HepG2 (cell line): ENCODE measurements around the gene TTC19. TPM values are rescaled to one million over a fixed set of nuclear protein-coding genes. Genes with fewer than 3 reads are reported as not detected.

ENCODE experiments used
- ATAC-seq: fragments of 200-7000 bp; cut with Tn5 transposase; 3 replicates; pipeline ENCODE4 v1.9.1; 2020; ENCODE audit warnings: mild to moderate bottlenecking, moderate library complexity
- BruUV-seq: library from RNA; stranded (reverse); fragments of 400-500 nt; replicated peaks from 2 replicates; lab custom pipeline; 2021; lab: Mats Ljungman, UMichigan
- CTCF ChIA-PET: fragments of 300-600 bp; formaldehyde crosslinking; extraction: SDS; loops from one replicate; lab custom pipeline; 2021; ENCODE audit warnings: low total read pairs, inconsistent platforms, low intra/inter-chr PET ratio; lab: Yijun Ruan, JAX
- POLR2A ChIA-PET: fragments of 350-600 bp; sonication (Branson Sonifier 250); formaldehyde crosslinking; loops from one replicate; lab custom pipeline; 2020; ENCODE audit warnings: antibody characterized with exemption, inconsistent platforms; lab: Yijun Ruan, JAX
- DNase-seq: peaks from one replicate; pipeline ENCODE4 v3.0.0-alpha.2; 2015; ENCODE audit warnings: low spot score
- FAIRE-seq: peaks from 3 replicates; lab custom pipeline; 2011; peaks lifted over from hg19 to GRCh38; lab: Jason Lieb, UNC
- H2AFZ ChIP-seq: one replicate; pipeline ENCODE4 v1.6.1; 2011; ENCODE audit warnings: low read length, inconsistent platforms
- H3K27ac ChIP-seq: fragments of 300-600 bp; 3 replicates; pipeline ENCODE4 v1.8.0; 2011; ENCODE audit warnings: mixed run types, mild to moderate bottlenecking, mixed read lengths, low read length, inconsistent platforms; ENCODE audit not compliant: insufficient read depth; ENCODE audit errors: extremely low read length
- H3K27me3 ChIP-seq, 2 experiments: fragments of 200-600 bp in 1 of 2; 2 replicates in 1 of 2; 3 replicates in 1 of 2; pipeline versions ENCODE4 v1.6.0 to v1.8.0; 2011; ENCODE audit warnings: low read length in 2 of 2, mild to moderate bottlenecking in 2 of 2, moderate library complexity in 2 of 2, inconsistent platforms in 1 of 2; ENCODE audit not compliant: insufficient read depth in 2 of 2, control insufficient read depth in 1 of 2
- H3K36me3 ChIP-seq, 2 experiments: fragments of 200-600 bp in 1 of 2; replicated peaks in 1 of 2; 2 replicates in 1 of 2; 3 replicates in 1 of 2; pipeline versions ENCODE4 v1.5.1 to v1.8.0; 2011; ENCODE audit warnings: low read length in 2 of 2, inconsistent platforms in 1 of 2; ENCODE audit not compliant: insufficient read depth in 2 of 2, control insufficient read depth in 1 of 2
- H3K4me1 ChIP-seq: 2 replicates; pipeline ENCODE4 v1.5.1; 2012; ENCODE audit warnings: low read length, inconsistent platforms; ENCODE audit not compliant: insufficient read depth
- H3K4me2 ChIP-seq: 2 replicates; pipeline ENCODE4 v1.6.0; 2011; ENCODE audit warnings: low read depth, low read length, inconsistent platforms
- H3K4me3 ChIP-seq, 3 experiments: fragments of 200-600 bp in 1 of 3; sonication (generic), shearing (Covaris generic) in 1 of 3; replicated peaks in 1 of 3; 2 replicates each; pipeline ENCODE4 v1.5.1; 2011 to 2016; ENCODE audit warnings: low read length in 3 of 3, inconsistent platforms in 2 of 3, low read depth in 2 of 3, mild to moderate bottlenecking in 2 of 3, control low read depth in 1 of 3, mixed read lengths in 1 of 3; ENCODE audit not compliant: insufficient read depth in 1 of 3
- H3K79me2 ChIP-seq: one replicate; pipeline ENCODE4 v1.6.1; 2011; ENCODE audit warnings: low read length, inconsistent platforms; ENCODE audit not compliant: insufficient read depth
- H3K9ac ChIP-seq: 2 replicates; pipeline ENCODE4 v1.6.0; 2011; ENCODE audit warnings: mild to moderate bottlenecking, low read depth, low read length, inconsistent platforms; ENCODE audit not compliant: insufficient read depth
- H3K9me3 ChIP-seq: 2 replicates; pipeline ENCODE4 v1.5.1; 2012; ENCODE audit warnings: mild to moderate bottlenecking, low read length
- H4K20me1 ChIP-seq: 2 replicates; pipeline ENCODE4 v1.6.0; 2011; ENCODE audit warnings: inconsistent platforms, mild to moderate bottlenecking, low read length, moderate library complexity; ENCODE audit not compliant: insufficient read depth
- GATAD1 ChIP-seq: IDR thresholded peaks from 2 replicates; pipeline ENCODE4 v1.6.1; 2016; ENCODE audit warnings: missing genetic modification reagents, missing compliant biosample characterization
- HNF1B ChIP-seq: sonication (generic); formaldehyde crosslinking; IDR thresholded peaks from 2 replicates; pipeline ENCODE4 v1.5.1; 2020; ENCODE audit warnings: mild to moderate bottlenecking, moderate library complexity, missing genetic modification reagents
- RCOR2 ChIP-seq: IDR thresholded peaks from 2 replicates; pipeline ENCODE4 v1.6.1; 2016; ENCODE audit warnings: missing biosample characterization, missing genetic modification reagents
- ZNF232 ChIP-seq: sonication (generic); formaldehyde crosslinking; IDR thresholded peaks from 2 replicates; pipeline ENCODE4 v1.4.0; 2020; ENCODE audit warnings: missing genetic modification reagents, borderline replicate concordance
- ZNF280D ChIP-seq: sonication (generic); formaldehyde crosslinking; IDR thresholded peaks from 2 replicates; pipeline ENCODE4 v1.5.1; 2020; ENCODE audit warnings: mild to moderate bottlenecking, missing genetic modification reagents
- ZNF569 ChIP-seq: sonication (generic); formaldehyde crosslinking; IDR thresholded peaks from 2 replicates; pipeline ENCODE4 v1.5.0; 2020; ENCODE audit warnings: mild to moderate bottlenecking, missing genetic modification reagents, moderate library complexity, borderline replicate concordance
- WGBS: methylation state at CpG from one replicate; pipeline ENCODE4 v1.1.6; 2017; ENCODE audit warnings: low lambda C conversion rate; 5-methylcytosine and 5-hydroxymethylcytosine counted together
- in situ Hi-C: cut with HindIII; loops from 2 replicates; pipeline ENCODE4 v1.10.0; 2017; ENCODE audit warnings: low pct_unique_long_range_greater_than_20kb; ENCODE audit not compliant: extremely low pct_ligation_motif_present
- intact Hi-C: fragments of 100-400 bp; cut with micrococcal nuclease; formaldehyde crosslinking; loops from one replicate; pipeline ENCODE4 v1.10.0; 2022; ENCODE audit not compliant: unreplicated experiment
- polyA plus RNA-seq, 8 experiments: library from polyadenylated mRNA; depleted of rRNA in 3 of 8; stranded (reverse) in 7 of 8; unstranded in 1 of 8; fragments of >200 nt; fragmentation: Illumina TruSeq in 4 of 8; extraction: Trizol in 4 of 8; gene quantifications; 2 replicates each; pipeline versions ENCODE4 v1.2.1 to v1.2.3, GENCODE V29; 2011 to 2016; ENCODE audit warnings: low read depth in 4 of 8, missing spikeins in 1 of 8, mixed read lengths in 1 of 8; ENCODE audit not compliant: insufficient read depth in 1 of 8
- total RNA-seq, 5 experiments: library from RNA; depleted of rRNA; stranded (reverse); fragments of >200 nt; fragmentation: Illumina TruSeq; extraction: Trizol; gene quantifications; 2 replicates each; pipeline ENCODE4 v1.2.3, GENCODE V29; 2016; ENCODE audit warnings: low read depth in 1 of 5

TTC19 gene
- total and polyA plus RNA-seq, 2 of the 13 experiments (the other 11 are each of a cell fraction or from before 2014, with no cell fraction given), result 4.4 to 24.3 TPM

- Histone ChIP-seq H3K36me3 (peaks cover 7 to 8% of the 10 kb centered on the region in 2 experiments; a peak in 4 of 5 replicates), H3K4me2 (no peak overlapping the region), H3K27me3 (no peaks in the 10 kb centered on the region), H2AFZ (no peak overlapping the region), H4K20me1 (no peaks in the 10 kb centered on the region), H3K9me3 (no peaks in the 10 kb centered on the region), H3K79me2 (peaks cover 6% of the 10 kb centered on the region), H3K9ac (no peak overlapping the region), H3K4me3 (no peak overlapping the region), H3K27ac (no peak overlapping the region), H3K4me1 (peaks cover 22% of the 10 kb centered on the region)
- ChIA-PET POLR2A (no interaction called here), CTCF (no interaction called here)
- BruUV-seq, result no TSS peak
- TF ChIP-seq ZNF280D (CRISPR knock-in tag), result no peak
- no peak for TF ChIP-seq RCOR2 (CRISPR knock-in tag)
- no peak for TF ChIP-seq ZNF569 (CRISPR knock-in tag)
- TF ChIP-seq GATAD1 (CRISPR knock-in tag), result no peak
- no peak for TF ChIP-seq ZNF232 (CRISPR knock-in tag)
- no peak for TF ChIP-seq HNF1B (CRISPR knock-in tag)
- no peak for DNase-seq
- ATAC-seq, result no peak
- in situ Hi-C loops (no loop called here), intact Hi-C loops (no loop called here)
- WGBS, result 91% methylated on average over 5 of the region's 5 CpGs
- FAIRE-seq, result no peak
These were observed 45.4 kb upstream of the TTC19 start for GRCh38 chr17:15954222-15954621.
